Trophoblast cell (in vitro differentiated cells and primary cell): ENCODE data around the gene HMGXB3.

Experiments used
- DNase-seq, 2 donors: peaks; one replicate each; pipeline ENCODE4 v3.0.0-alpha.2; 2016
- H2AFZ ChIP-seq: 2 replicates; pipeline ENCODE4 v1.6.1; 2013; ENCODE audit warnings: low read length, moderate library complexity, mild to moderate bottlenecking; ENCODE audit not compliant: insufficient read depth, poor library complexity
- H2AK5ac ChIP-seq: 2 replicates; pipeline ENCODE4 v1.6.1; 2013; ENCODE audit warnings: mild to moderate bottlenecking, low read length
- H2BK120ac ChIP-seq: 2 replicates; pipeline ENCODE4 v1.6.1; 2013; ENCODE audit warnings: low read length, mild to moderate bottlenecking, moderate library complexity; ENCODE audit not compliant: insufficient read depth, poor library complexity
- H2BK12ac ChIP-seq: 2 replicates; pipeline ENCODE4 v1.6.1; 2013; ENCODE audit warnings: mild to moderate bottlenecking, low read length, moderate library complexity
- H2BK5ac ChIP-seq: 2 replicates; pipeline ENCODE4 v1.6.1; 2013; ENCODE audit warnings: low read length, low read depth, moderate library complexity, mild to moderate bottlenecking; ENCODE audit not compliant: poor library complexity
- H3K14ac ChIP-seq: 2 replicates; pipeline ENCODE4 v1.6.1; 2013; ENCODE audit warnings: mild to moderate bottlenecking, low read length
- H3K18ac ChIP-seq: 2 replicates; pipeline ENCODE4 v1.6.1; 2013; ENCODE audit warnings: mild to moderate bottlenecking, low read length
- H3K23ac ChIP-seq: 2 replicates; pipeline ENCODE4 v1.6.1; 2013; ENCODE audit warnings: low read length
- H3K27ac ChIP-seq: 2 replicates; pipeline ENCODE4 v1.5.1; 2013; ENCODE audit warnings: low read depth, mild to moderate bottlenecking, inconsistent platforms, low read length, moderate library complexity
- H3K27me3 ChIP-seq: 2 replicates; pipeline ENCODE4 v1.6.1; 2013; ENCODE audit warnings: inconsistent platforms, mild to moderate bottlenecking, low read length, moderate library complexity; ENCODE audit not compliant: insufficient read depth
- H3K36me3 ChIP-seq, 2 experiments: 1 replicate in 1 of 2; 2 replicates in 1 of 2; pipeline ENCODE4 v1.6.1; 2013; ENCODE audit warnings: low read length in 2 of 2, mild to moderate bottlenecking in 2 of 2, moderate library complexity in 1 of 2; ENCODE audit not compliant: insufficient read depth in 2 of 2, control insufficient read depth in 1 of 2
- H3K4ac ChIP-seq: 2 replicates; pipeline ENCODE4 v1.6.1; 2013; ENCODE audit warnings: low read depth, mild to moderate bottlenecking, low read length, moderate library complexity
- H3K4me1 ChIP-seq, 2 experiments: 1 replicate in 1 of 2; 2 replicates in 1 of 2; pipeline ENCODE4 v1.6.1; 2013; ENCODE audit warnings: low read length in 2 of 2, mild to moderate bottlenecking in 2 of 2, moderate library complexity in 1 of 2; ENCODE audit not compliant: insufficient read depth in 2 of 2, control insufficient read depth in 1 of 2
- H3K4me2 ChIP-seq: 2 replicates; pipeline ENCODE4 v1.6.1; 2013; ENCODE audit warnings: inconsistent platforms, mild to moderate bottlenecking, low read length, moderate library complexity
- H3K4me3 ChIP-seq: 2 replicates; pipeline ENCODE4 v1.5.1; 2013; ENCODE audit warnings: mild to moderate bottlenecking, low read depth, low read length, inconsistent platforms
- H3K79me1 ChIP-seq: one replicate; pipeline ENCODE4 v1.6.1; 2013; ENCODE audit warnings: low read length
- H3K79me2 ChIP-seq: 2 replicates; pipeline ENCODE4 v1.6.1; 2013; ENCODE audit warnings: low read length, mild to moderate bottlenecking; ENCODE audit not compliant: control insufficient read depth, insufficient read depth, poor library complexity
- H3K9ac ChIP-seq: 2 replicates; pipeline ENCODE4 v1.6.1; 2013; ENCODE audit warnings: mild to moderate bottlenecking, low read length
- H3K9me3 ChIP-seq: 2 replicates; pipeline ENCODE4 v1.6.1; 2013; ENCODE audit warnings: low read depth, mild to moderate bottlenecking, control low read depth, inconsistent platforms, low read length; ENCODE audit not compliant: insufficient read depth
- H4K12ac ChIP-seq: 2 replicates; pipeline ENCODE4 v1.6.1; 2013; ENCODE audit warnings: low read depth, mild to moderate bottlenecking, low read length, moderate library complexity
- H4K8ac ChIP-seq: 2 replicates; pipeline ENCODE4 v1.6.1; 2013; ENCODE audit warnings: low read depth, mild to moderate bottlenecking, low read length, moderate library complexity
- H4K91ac ChIP-seq: one replicate; pipeline ENCODE4 v1.6.1; 2013; ENCODE audit warnings: low read depth, mild to moderate bottlenecking, low read length, moderate library complexity
- WGBS: extraction: QIAGEN DNeasy Blood & Tissue Kit; methylation state at CpG from one replicate; pipeline ENCODE4 v1.1.7; 2013; ENCODE audit warnings: missing lambda C conversion rate; ENCODE audit not compliant: insufficient read length, insufficient coverage; ENCODE audit errors: extremely low coverage; 5-methylcytosine and 5-hydroxymethylcytosine counted together

HMGXB3 gene

GRCh38 chr5:149990518-149991376, 9.8 kb upstream of the HMGXB3 start:
- H3K14ac ChIP-seq: no peak overlapping the region
- no peak overlapping the region for H3K18ac ChIP-seq
- H2BK12ac ChIP-seq: no peak overlapping the region
- no peak overlapping the region for H3K4me2 ChIP-seq
- WGBS: no CpG with 5 or more reads among the region's 4 CpGs
- no peak overlapping the region for H3K4me3 ChIP-seq
- no peak overlapping the region for H2BK5ac ChIP-seq
- no peak overlapping the region for H3K4ac ChIP-seq
- no peak overlapping the region for H3K27ac ChIP-seq
- H3K79me2 ChIP-seq: no peaks in the 10 kb centered on the region
- peaks cover 0 to 3% of the 10 kb centered on the region in 2 experiments for H3K36me3 ChIP-seq
- no peak overlapping the region for H2AFZ ChIP-seq
- no peak overlapping the region for H4K12ac ChIP-seq
- peaks cover 6 to 7% of the 10 kb centered on the region in 2 experiments for H3K4me1 ChIP-seq
- no peaks in the 10 kb centered on the region for H3K27me3 ChIP-seq
- H2BK120ac ChIP-seq: no peak overlapping the region
- peak; percentile 76 to 91 for DNase-seq
- H4K91ac ChIP-seq: no peak overlapping the region
- H2AK5ac ChIP-seq: no peak overlapping the region
- H3K79me1 ChIP-seq: no peaks in the 10 kb centered on the region
- no peak overlapping the region for H4K8ac ChIP-seq
- H3K9me3 ChIP-seq: no peaks in the 10 kb centered on the region
- no peak overlapping the region for H3K9ac ChIP-seq
- no peak overlapping the region for H3K23ac ChIP-seq

DNA sequence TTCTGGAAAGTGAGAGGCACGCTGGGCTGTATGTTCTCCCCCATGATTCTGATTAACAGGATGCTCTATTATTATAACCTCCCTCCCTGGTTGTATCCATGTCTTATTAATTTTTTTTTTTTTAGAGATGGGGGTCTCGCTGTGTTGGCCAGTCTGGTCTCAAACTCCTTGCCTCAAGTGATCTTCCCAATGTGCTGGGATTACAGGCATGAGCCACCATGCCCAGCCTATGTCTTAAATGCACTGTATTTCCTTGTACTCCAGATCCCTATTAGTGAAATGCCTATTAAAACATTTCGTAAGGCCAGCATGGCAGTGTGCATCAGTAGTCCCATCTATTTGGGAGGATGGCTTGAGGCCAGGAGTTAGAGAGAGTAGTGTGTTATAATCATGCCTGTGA, 7.1 kb upstream of the HMGXB3 start:
- H3K14ac ChIP-seq: no peak overlapping the region
- no peaks in the 10 kb centered on the region for H3K79me2 ChIP-seq
- H3K4me1 ChIP-seq: peaks cover 6 to 7% of the 10 kb centered on the region in 2 experiments
- no peak overlapping the region for H2BK120ac ChIP-seq
- no peak overlapping the region for H2AFZ ChIP-seq
- no peak overlapping the region for H2AK5ac ChIP-seq
- H3K18ac ChIP-seq: no peak overlapping the region
- no peak overlapping the region for H3K4ac ChIP-seq
- no peak overlapping the region for H4K12ac ChIP-seq
- H3K4me3 ChIP-seq: no peak overlapping the region
- peaks cover 0 to 3% of the 10 kb centered on the region in 2 experiments for H3K36me3 ChIP-seq
- H3K9me3 ChIP-seq: no peaks in the 10 kb centered on the region
- no peak overlapping the region for H2BK5ac ChIP-seq
- no peak overlapping the region for H3K4me2 ChIP-seq
- no peak overlapping the region for H3K27ac ChIP-seq
- no peak overlapping the region for H3K9ac ChIP-seq
- H3K27me3 ChIP-seq: no peaks in the 10 kb centered on the region
- WGBS: no CpG with 5 or more reads among the region's 3 CpGs
- H2BK12ac ChIP-seq: no peak overlapping the region
- DNase-seq: no peak
- no peak overlapping the region for H4K91ac ChIP-seq
- H3K79me1 ChIP-seq: no peaks in the 10 kb centered on the region
- no peak overlapping the region for H4K8ac ChIP-seq
- no peak overlapping the region for H3K23ac ChIP-seq

GRCh38 chr5:149995385-149996204, 4.9 kb upstream of the HMGXB3 start:
- Histone ChIP-seq H3K18ac (no peak overlapping the region), H3K79me2 (peaks cover 3% of the 10 kb centered on the region), H2AFZ (no peak overlapping the region), H3K36me3 (peaks cover 0 to 3% of the 10 kb centered on the region in 2 experiments), H4K8ac (no peak overlapping the region), H3K4me3 (no peak overlapping the region), H3K79me1 (peaks cover 7% of the 10 kb centered on the region), H3K27me3 (no peaks in the 10 kb centered on the region), H2BK5ac (no peak overlapping the region), H3K9ac (no peak overlapping the region), H2BK12ac (no peak overlapping the region), H4K12ac (no peak overlapping the region), H3K14ac (no peak overlapping the region), H3K4me1 (peaks cover 6 to 11% of the 10 kb centered on the region in 2 experiments), H2BK120ac (no peak overlapping the region), H3K4me2 (no peak overlapping the region), H3K23ac (no peak overlapping the region), H3K4ac (no peak overlapping the region), H3K27ac (no peak overlapping the region), H4K91ac (no peak overlapping the region), H3K9me3 (no peaks in the 10 kb centered on the region), H2AK5ac (no peak overlapping the region)
- DNase-seq: no peak
- no CpG with 5 or more reads among the region's 14 CpGs for WGBS

GRCh38 chr5:149996205-149996890, 4.2 kb upstream of the HMGXB3 start:
- Histone ChIP-seq H3K4me3 (no peak overlapping the region), H2BK120ac (no peak overlapping the region), H3K27ac (no peak overlapping the region), H2AK5ac (no peak overlapping the region), H3K79me1 (peaks cover 14% of the 10 kb centered on the region), H3K4me2 (no peak overlapping the region), H3K36me3 (peaks cover 0 to 3% of the 10 kb centered on the region in 2 experiments), H3K9me3 (no peaks in the 10 kb centered on the region), H2BK12ac (no peak overlapping the region), H3K9ac (no peak overlapping the region), H3K4ac (no peak overlapping the region), H2AFZ (no peak overlapping the region), H2BK5ac (no peak overlapping the region), H3K4me1 (peaks cover 8 to 14% of the 10 kb centered on the region in 2 experiments), H3K14ac (no peak overlapping the region), H3K18ac (no peak overlapping the region), H4K8ac (no peak overlapping the region), H3K23ac (no peak overlapping the region), H4K91ac (no peak overlapping the region), H4K12ac (no peak overlapping the region), H3K27me3 (no peaks in the 10 kb centered on the region), H3K79me2 (peaks cover 10% of the 10 kb centered on the region)
- DNase-seq: peak in 1 of 2 donors; percentile 25
- WGBS: no CpG with 5 or more reads among the region's 6 CpGs
